Left ventricle myocardium inferior (tissue), 1 donor: Measurements from ENCODE around the gene REEP3. TPM values are rescaled to one million over a fixed set of nuclear protein-coding genes. Genes with fewer than 3 reads are reported as not detected.
"Not testable (repeated sequence)": the region's sequence is repeated elsewhere in the genome, so short reads cannot be mapped to it uniquely, and the experiment has no call there.

Experiments
- DNase-seq: peaks from one replicate; pipeline ENCODE4 v3.0.0-alpha.2; 2020
- H3K27ac ChIP-seq: fragments of 200-600 bp; replicated peaks from 2 replicates; pipeline ENCODE4 v1.8.0; 2021
- H3K27me3 ChIP-seq: fragments of 200-600 bp; 2 replicates; pipeline ENCODE4 v1.8.0; 2021; ENCODE audit warnings: low read depth
- H3K36me3 ChIP-seq: fragments of 200-600 bp; 2 replicates; pipeline ENCODE4 v1.8.0; 2021
- H3K4me1 ChIP-seq: fragments of 200-600 bp; 2 replicates; pipeline ENCODE4 v1.8.0; 2021
- H3K4me3 ChIP-seq: fragments of 200-600 bp; 2 replicates; pipeline ENCODE4 v1.8.0; 2021; ENCODE audit warnings: mild to moderate bottlenecking, moderate library complexity
- H3K9me3 ChIP-seq: fragments of 200-600 bp; replicated peaks from 2 replicates; pipeline ENCODE4 v1.8.0; 2021
- intact Hi-C: fragments of 100-400 bp; cut with micrococcal nuclease; formaldehyde crosslinking; loops from one replicate; pipeline ENCODE4 v1.11.0; 2022
- total RNA-seq: library from RNA; stranded (reverse); fragmentation: NEBNext Ultra II Directional; extraction: Animal tissue kit (Norgen Biotek cat#: 25700); gene quantifications from one replicate; pipeline ENCODE4 v1.2.1, GENCODE V29; 2021
- TF ChIP-seq, protein P1 (sequence below): fragments of 200-600 bp; IDR thresholded peaks from 2 replicates; pipeline ENCODE4 v1.8.0; 2021; ENCODE audit warnings: antibody characterized with exemption, mild to moderate bottlenecking, borderline replicate concordance
- donor health status: DM: no; HTN: yes; CAD: no; lungs with severe emphysema.

REEP3 gene
- total RNA-seq, 1 donor from 2014 or later: 18.2 TPM

DNA sequence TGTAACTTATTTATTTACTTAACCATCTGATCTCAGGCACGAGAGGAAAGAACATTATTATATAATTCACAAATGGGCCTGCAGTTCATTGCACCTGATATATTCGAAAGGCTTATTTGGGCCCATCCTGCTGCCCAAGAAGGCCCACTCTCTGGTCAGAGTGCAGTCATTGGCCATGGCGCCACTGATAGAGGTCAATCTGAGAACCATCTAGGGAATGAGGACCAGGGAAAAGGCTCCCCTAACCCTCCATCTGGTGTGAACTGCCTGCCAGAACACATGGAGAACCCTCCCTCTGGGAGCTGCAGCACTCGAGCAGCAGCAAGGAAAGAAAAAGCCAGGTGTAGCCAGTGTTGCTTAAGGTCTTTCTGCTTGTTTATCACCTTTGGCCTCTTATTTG lies 136.6 kb downstream of the REEP3 start:
- no peaks in the 10 kb centered on the region for H3K27me3 ChIP-seq

DNA sequence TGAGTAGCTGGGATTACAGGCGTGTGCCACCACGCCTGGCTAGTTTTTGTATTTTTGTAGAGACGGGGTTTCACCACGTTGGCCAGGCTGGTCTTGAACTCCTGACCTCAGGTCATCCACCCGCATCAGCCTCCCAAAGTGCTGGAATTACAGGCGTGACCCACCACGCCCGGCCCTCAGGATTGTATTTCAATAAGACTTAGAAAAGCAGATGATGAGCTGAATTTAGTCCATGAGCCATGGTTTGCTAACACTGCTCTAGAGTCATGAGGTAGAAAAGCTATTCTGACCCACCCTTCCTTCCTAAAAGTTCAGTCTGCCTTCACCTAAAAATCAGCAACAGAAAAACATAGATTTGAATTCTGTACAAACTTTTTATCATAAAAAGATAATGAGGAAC lies 139.7 kb downstream of the REEP3 start:
- intact Hi-C loops, H3K36me3 ChIP-seq, H3K9me3 ChIP-seq, H3K4me1 ChIP-seq, H3K27me3 ChIP-seq, DNase-seq, H3K4me3 ChIP-seq: not testable (repeated sequence)
- H3K27ac ChIP-seq: peak overlapping the region; percentile 71

More for the DNA sequence above, 136.6 kb downstream of the REEP3 start:
- no peaks in the 10 kb centered on the region for H3K4me1 ChIP-seq
- H3K27ac ChIP-seq: no peak overlapping the region
- DNase-seq: no peak
- intact Hi-C loops: no loop called here
- no peaks in the 10 kb centered on the region for H3K36me3 ChIP-seq
- no peak overlapping the region for H3K4me3 ChIP-seq
- no peaks in the 10 kb centered on the region for H3K9me3 ChIP-seq
- TF ChIP-seq, protein P1, sequence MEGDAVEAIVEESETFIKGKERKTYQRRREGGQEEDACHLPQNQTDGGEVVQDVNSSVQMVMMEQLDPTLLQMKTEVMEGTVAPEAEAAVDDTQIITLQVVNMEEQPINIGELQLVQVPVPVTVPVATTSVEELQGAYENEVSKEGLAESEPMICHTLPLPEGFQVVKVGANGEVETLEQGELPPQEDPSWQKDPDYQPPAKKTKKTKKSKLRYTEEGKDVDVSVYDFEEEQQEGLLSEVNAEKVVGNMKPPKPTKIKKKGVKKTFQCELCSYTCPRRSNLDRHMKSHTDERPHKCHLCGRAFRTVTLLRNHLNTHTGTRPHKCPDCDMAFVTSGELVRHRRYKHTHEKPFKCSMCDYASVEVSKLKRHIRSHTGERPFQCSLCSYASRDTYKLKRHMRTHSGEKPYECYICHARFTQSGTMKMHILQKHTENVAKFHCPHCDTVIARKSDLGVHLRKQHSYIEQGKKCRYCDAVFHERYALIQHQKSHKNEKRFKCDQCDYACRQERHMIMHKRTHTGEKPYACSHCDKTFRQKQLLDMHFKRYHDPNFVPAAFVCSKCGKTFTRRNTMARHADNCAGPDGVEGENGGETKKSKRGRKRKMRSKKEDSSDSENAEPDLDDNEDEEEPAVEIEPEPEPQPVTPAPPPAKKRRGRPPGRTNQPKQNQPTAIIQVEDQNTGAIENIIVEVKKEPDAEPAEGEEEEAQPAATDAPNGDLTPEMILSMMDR: no peak

DNA sequence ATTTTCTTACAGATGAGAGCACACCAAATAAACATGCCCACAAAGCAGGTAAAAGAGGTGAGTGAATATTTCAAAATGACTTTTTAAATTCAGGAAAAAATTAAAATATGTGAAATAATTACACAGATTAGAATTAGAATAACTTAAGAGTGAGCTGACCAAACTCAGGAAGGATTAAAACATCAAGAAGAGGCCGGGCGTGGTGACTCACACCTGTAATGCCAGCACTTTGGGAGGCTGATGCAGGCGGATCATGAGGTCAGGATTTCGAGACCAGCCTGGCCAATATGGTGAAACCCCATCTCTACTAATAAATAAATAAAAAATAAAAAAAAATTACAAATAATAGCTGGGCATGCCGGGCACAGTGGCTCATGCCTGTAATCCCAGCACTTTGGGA lies 140.1 kb downstream of the REEP3 start:
- H3K9me3 ChIP-seq: no peaks in the 10 kb centered on the region
- TF ChIP-seq, protein P1: no peak
- intact Hi-C loops: no loop called here
- no peaks in the 10 kb centered on the region for H3K27me3 ChIP-seq
- H3K27ac ChIP-seq: peak overlapping the region; percentile 71
- H3K36me3 ChIP-seq: no peaks in the 10 kb centered on the region
- H3K4me1 ChIP-seq: peaks cover 2% of the 10 kb centered on the region
- no peak for DNase-seq
- no peak overlapping the region for H3K4me3 ChIP-seq

DNA sequence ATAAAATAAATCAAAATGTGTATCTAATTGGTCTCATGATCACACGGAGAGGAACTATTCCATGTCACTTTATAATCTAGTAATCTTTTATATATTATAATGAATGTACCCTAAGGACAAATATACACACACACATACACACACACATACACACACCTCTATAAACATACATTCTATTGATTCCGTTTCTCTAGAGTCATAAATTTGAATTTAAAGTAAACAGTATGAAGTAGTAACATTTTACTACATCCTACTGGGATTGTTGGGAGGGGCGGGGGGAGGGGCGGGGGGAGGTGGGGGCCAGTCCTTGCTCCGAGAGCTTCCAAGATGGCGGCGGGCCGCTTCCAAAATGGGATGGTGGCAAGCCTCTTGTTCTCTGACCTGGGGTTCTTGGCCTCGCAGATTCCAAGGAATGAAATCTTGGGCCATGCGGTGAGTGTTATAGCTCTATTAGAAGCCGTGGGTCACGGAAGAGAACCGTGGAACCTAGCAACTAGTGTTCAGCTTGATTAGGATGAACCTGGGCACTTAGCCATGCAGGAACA lies 143.2 kb downstream of the REEP3 start:
- intact Hi-C loops: no loop called here
- H3K9me3 ChIP-seq: no peaks in the 10 kb centered on the region
- H3K27ac ChIP-seq: no peak overlapping the region
- no peaks in the 10 kb centered on the region for H3K36me3 ChIP-seq
- H3K27me3 ChIP-seq: no peaks in the 10 kb centered on the region
- TF ChIP-seq, protein P1: no peak
- peaks cover 23% of the 10 kb centered on the region for H3K4me1 ChIP-seq
- DNase-seq: no peak
- no peak overlapping the region for H3K4me3 ChIP-seq

DNA sequence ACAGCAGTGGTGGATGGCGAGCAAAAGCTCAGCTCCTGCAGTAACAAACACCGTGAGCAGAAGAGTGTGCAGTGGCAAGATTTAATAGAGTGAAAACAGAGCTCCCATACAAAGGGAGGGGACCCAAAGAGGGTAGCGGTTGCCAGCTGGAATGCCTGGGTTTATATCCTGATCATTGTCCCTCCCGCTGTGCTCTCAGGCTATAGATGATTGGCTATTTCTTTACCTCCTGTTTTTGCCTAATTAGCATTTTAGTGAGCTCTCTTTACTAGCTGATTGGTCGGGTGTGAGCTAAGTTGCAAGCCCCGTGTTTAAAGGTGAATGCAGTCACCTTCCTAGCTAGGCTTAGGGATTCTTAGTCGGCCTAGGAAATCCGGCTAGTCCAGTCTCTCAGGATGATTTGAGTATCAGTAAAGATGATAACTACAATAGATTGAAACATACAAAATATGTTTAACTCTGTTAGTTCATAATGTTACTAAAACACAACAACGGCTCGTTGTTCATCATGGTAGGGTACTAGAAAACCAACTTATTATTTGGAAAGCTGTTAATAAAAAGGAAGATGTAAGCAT lies 143.9 kb downstream of the REEP3 start:
- H3K36me3 ChIP-seq, H3K27ac ChIP-seq, intact Hi-C loops, H3K9me3 ChIP-seq, H3K27me3 ChIP-seq, DNase-seq, H3K4me3 ChIP-seq: not testable (repeated sequence)
- H3K4me1 ChIP-seq: peaks cover 30% of the 10 kb centered on the region

DNA sequence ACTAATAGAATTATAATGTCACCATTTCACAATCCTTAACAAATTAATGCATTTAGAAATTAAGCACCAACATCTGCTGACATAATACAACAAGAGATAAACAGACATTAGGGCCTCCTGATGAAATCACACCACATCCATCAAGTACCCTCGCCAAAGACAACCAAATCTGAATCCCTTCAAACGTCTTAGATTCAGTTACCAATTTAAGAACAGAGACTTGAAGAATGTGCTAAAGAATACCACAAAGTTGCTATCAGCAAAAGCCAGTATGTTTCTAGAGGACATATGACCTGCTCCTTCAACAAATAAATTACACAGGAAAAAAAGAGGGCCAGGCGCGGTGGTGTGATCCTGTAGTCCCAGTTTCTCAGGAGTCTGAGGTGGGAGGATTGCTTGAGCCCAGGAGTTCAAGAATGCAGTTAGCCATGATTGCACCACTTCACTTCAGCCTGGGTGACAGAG lies 144.5 kb downstream of the REEP3 start:
- intact Hi-C loops: no loop called here
- Histone ChIP-seq H3K27ac (no peak overlapping the region), H3K4me1 (peaks cover 36% of the 10 kb centered on the region), H3K36me3 (no peaks in the 10 kb centered on the region), H3K4me3 (no peak overlapping the region), H3K27me3 (no peaks in the 10 kb centered on the region), H3K9me3 (no peaks in the 10 kb centered on the region)
- no peak for DNase-seq
- TF ChIP-seq, protein P1: no peak
